ENCODE results near the gene RASGRP3.
"Not testable (repeated sequence)": the region's sequence is repeated elsewhere in the genome, so short reads cannot be mapped to it uniquely, and the experiment has no call there.

Gene RASGRP3

DNA sequence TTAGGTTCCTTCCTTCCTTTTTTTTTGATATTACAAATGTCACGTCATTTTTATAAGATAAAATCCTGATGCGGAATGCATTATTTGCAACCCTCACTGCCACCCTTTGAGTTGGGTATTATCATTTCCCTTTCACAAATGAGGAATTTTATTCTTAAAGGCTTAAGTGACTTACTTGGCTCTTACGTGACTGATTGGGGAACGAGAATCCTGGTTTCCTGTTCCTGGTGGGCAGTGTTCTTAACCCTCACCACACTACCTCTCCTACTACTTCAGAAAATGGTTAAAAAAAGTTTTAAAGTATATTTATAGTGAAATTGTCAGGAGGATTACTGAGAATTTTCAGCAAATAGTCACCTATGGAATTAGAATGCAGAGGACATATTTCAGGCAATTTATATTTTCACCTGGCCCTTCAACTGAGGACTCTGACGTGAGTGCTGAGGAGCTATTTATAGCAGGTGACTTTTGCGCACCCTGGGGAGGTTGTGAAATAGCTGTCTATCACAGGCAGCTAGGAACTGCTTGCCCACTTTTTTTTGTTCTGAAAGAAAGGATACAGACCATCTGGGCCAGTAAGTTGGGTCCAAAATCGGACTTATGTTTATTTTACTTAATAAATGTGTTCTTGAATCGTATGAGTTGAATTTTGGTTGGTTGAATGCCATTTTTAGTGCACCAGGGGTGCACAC is 18.7 kb upstream of the RASGRP3 start:
- DNase-seq: no peak

DNA sequence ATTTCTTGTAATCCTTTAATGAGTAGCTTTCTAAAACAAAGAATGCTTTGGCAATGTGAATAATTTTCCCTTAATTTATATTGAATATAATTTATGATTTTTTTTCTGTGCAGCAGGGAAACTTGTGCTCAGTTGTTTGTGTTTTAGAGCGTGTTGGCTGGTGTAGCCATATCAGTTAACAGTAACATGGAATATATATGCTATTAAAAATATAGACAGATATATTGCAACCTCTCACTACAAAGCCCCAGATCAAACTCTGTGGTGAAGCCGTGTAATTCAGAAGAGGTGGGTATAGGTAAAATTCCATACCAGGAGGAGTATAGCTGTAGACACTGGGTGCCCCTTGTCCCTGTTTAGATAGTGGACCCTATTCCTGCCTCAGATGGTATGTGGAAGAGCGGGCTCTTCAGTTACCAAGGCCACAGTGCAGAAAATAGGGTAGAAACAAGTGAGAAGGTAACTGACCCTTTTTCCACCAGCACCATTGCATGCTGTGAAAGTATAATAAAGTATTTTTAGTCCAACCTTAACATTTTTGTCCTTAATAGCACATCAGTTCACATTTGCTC is 18.1 kb upstream of the RASGRP3 start:
- no peak for DNase-seq

DNA sequence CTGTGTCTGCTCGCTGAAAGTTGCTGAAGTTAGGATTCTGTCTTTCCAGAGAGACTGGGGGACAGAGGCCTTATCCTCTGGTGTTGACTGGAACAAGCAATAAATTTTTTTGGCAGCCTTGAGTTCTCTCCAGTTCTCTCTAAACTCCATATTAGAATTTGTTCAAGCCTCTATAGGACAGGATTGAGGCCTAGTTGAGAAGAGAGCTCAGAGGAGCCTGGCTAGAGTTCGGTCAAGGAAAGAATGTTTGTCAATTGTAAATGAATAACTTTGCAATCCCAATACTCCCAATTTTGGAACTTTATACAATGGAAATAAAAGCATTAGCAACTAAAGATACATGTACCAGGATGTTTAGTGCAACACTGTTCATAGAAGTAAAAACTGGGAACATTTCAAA is 16.7 kb upstream of the RASGRP3 start:
- DNase-seq: no peak

GRCh38 chr2:33462512-33462911 is 13.9 kb upstream of the RASGRP3 start:
- DNase-seq: not testable (repeated sequence)

- no peak for DNase-seq
These were observed 9.0 kb upstream of the RASGRP3 start for GRCh38 chr2:33467413-33467812.

DNA sequence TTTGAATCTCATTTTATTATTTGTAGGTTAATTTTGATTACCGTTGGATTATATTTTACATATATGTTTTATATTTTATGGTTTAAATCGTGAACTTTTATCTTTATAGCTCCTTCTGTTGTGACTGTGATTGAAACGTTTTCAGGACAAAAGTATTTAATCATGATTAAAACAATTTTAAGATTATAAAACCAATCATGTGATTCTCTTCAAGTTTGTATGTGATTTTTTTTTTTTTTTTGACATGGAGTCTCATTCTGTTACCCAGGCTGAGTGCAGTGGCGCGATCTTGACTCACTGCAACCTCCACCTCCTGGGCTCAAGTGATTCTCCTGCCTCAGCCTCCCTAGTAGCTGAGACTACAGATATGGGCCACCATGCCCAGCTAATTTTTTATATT is 7.2 kb upstream of the RASGRP3 start:
- DNase-seq: no peak

GRCh38 chr2:33475224-33476130 is 972 bp upstream of the RASGRP3 start:
- DNase-seq: peak; percentile 89

DNA sequence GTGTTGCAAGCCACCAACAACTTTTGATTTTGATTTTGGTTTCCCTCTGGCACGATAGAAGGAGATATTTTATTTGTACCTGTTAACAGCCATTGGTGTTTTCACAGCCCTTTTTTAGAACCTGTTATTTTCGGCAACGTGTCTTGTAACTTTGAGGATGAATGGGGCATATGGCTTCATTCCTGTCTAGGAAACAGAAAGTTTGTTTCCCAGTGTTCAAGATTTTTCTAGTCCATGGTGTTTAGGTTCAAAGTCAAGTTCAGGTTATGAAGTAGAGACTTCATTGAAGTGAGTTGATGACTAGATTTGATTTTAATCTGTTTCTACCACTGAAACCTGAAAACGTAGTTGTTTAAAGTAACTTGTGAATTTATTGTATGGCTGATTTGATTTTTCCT is 343 bp downstream of the RASGRP3 start:
- no peak for DNase-seq

DNA sequence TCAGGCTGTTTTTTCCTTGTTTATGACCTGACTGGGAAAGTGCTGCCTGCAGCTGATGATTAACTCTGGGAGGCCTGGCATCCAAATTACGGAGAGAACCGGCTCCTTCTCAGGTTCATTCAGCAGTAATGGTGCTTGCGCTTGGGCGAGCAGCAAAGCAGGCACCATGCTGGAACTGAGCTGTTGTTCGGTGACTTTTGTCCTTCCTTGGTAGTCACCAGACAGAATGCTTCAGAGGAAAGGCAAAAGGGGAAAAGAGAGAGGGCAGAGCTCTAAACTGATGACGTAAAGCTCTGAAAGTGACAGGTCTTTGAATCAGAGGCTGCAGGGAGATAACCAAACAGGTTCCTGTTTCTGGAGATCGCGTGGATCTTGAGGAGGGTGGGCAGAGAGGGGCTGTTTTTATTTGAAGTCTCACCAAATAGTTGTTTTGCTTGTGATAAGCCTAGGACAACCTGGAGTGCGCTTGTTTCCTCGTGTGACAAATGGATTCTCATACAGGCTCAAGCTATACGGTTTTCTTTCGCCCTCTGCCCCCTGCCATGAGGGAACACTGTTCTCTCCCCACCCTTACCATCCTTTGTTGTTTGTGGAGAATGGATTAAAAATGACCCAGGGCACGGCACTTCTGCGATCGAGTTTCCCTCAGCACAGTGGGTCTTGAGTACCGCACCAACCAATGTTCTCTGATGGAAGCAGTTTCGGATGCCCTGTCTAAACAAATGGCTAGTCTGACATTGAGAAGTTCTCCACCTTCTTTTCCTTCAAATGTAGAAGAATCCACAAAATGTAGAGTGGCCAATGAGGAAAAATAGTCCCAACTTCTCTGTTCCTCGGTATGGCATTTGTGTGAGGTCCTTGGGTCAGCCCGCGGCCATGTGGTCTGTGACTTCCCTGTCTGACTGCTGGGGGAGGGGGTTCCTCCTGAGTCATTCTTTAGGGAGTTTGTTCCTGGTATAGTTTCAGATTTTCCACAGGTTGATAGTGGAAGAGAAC is 1.3 kb downstream of the RASGRP3 start:
- peak; percentile 31 for DNase-seq

- no peak for DNase-seq
These were observed 2.7 kb downstream of the RASGRP3 start for GRCh38 chr2:33478968-33479731.

DNA sequence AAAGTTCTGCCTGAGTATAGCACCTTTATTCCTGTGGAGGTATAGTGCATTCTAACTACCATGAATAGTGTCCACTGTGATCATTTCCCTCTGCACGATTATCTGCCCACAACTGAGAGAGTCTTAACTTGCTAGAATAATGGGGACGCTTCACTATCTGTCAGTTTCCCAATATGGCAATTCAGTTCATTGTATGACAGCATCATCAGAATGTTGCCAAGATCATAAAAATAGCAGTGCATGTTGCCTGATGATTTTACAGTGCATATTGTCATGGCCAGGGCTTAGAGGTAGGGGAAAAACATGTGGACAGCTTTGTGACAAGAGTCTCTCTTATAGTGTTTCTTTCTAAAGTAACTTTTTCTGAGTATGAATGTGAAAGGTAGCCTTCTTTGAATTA is 6.1 kb downstream of the RASGRP3 start:
- no peak for DNase-seq

- no peak for DNase-seq
These were observed 7.7 kb downstream of the RASGRP3 start for GRCh38 chr2:33484042-33484621.

- DNase-seq: no peak
These were observed 8.6 kb downstream of the RASGRP3 start for GRCh38 chr2:33485051-33485450.

DNA sequence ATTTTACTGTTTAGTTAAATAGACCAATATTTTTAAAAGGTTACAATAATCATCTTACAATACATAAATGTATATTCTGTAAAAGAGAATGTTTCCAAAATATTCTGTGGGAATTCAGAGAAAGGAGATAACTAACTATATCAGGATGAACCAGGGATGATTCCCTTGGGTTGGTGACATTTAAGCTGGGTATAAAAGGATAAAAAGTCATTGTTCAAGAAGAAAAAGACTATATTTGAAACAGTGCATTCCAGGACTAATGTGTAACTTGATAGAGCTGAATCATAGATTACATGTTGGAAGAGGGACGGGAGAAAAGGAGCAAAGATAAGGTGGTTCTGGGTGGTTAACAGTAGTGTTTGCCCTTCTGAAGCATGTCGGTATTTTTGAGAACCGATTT is 10.1 kb downstream of the RASGRP3 start:
- no peak for DNase-seq

GRCh38 chr2:33488178-33488690 is 11.8 kb downstream of the RASGRP3 start:
- DNase-seq: no peak

- no peak for DNase-seq
These were observed 12.5 kb downstream of the RASGRP3 start for GRCh38 chr2:33488715-33489540.

DNA sequence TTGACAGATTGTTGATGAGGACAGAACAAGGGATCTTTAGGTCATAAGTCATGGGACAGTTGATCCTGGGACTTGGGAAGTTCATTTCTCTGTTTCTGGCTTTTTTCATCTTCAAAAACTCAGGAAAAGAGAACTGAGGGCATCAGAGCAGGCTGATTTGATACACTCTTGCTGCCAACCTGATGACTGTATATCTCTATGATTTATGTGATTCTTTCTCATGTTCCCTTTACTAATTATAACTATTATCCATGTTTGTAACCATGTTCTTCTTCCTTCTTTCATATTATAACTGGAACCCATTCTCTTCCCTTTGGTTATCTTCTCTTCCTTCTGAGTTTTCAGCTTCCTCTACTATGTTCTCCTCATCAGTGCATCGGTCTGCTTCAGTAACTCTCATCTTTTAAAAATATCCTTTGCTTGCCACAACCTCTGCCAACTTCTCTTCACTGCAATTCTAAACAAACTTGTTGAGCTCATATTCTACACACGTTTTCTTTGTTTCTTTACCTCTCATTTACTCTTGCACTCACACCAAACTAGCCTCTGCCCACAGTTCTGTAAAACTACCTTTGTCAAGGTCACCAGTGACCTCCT is 13.5 kb downstream of the RASGRP3 start:
- no peak for DNase-seq

DNA sequence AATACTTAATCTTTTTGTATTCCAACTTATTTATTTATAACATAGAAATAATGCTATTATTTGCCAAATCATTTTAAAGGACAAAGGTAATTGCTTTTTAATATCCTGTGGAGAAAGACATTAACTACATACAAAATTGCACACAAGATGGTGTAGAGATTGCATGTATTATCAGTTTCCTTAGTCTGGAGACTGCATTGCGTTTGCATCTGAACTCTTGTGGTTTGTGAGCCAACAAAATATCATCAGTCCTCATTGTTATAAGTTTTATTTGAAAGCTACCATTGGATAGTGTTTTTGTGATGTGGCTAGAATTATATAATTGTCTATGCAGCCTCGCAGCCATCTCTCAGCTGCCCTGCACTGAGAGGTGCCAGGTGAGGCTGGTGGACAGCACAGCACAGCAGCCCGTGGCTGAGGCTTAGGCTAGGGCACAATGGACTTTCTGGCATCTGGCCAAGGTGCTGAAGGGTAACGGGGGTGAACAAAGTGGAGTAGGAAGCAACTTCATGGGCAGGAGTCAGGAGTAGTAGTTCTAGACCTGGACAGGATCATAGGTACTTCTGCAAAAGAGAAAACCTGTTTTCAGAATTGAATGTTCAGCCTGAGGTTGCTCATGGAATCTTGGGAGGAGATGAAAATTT is 15.1 kb downstream of the RASGRP3 start:
- no peak for DNase-seq

DNA sequence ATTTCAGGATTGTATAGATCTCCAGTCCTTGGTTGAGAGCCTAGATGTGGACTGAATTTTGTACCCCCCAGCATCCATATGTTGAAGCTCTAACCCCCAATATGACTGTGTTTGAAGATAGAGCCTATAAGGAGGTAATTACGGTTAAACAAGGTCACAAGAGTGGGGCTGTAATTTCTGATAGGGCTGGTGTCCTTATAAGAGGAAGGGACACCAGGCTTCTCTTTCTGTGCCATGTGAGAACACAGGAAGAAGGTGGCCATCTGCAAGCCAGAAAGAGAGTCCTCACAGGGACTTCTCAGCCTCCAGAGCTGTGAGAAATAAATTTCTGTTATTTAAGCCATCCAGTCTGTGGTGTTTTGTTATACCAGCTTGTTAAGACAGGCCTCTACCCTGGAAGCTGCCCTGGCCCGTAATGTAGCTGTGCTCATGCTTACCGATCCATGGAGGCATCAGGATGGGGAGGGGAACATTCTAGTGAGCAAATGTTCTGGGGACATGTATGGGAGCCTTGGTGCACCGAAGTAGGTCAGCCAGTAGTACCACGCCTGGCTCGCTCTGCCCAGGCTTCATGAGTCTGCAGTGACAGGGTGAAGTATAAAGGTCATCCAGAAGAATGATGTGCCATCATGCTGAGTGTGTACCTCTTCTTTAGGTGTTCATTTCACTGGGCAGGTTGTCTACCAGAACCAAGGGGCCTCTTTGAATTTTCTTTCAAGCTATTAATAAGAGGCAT is 16.1 kb downstream of the RASGRP3 start:
- DNase-seq: no peak
